ENCODE results near the gene PLAAT4.
"Not testable (repeated sequence)": the region's sequence is repeated elsewhere in the genome, so short reads cannot be mapped to it uniquely, and the experiment has no call there.

The PLAAT4 gene

GRCh38 chr11:63567044-63567840 lies 30.6 kb downstream of the PLAAT4 start:
- H3K4me3 ChIP-seq (ENCODE audit: low read depth, low read length), result no peak overlapping the region
- no peaks in the 10 kb centered on the region for H3K4me1 ChIP-seq
- DNase-seq, result no peak

GRCh38 chr11:63569570-63569969 lies 33.0 kb downstream of the PLAAT4 start:
- Histone ChIP-seq H3K27me3 (no peaks in the 10 kb centered on the region), H3K9me3 (no peaks in the 10 kb centered on the region), H3K4me1 (no peaks in the 10 kb centered on the region), H3K4me3 (ENCODE audit: low read depth, low read length) (no peak overlapping the region), H3K36me3 (no peaks in the 10 kb centered on the region)
- no peak for TF ChIP-seq CTCF (IDR thresholded peaks at IDR 0.05; ENCODE audit: low read depth, low read length)
- DNase-seq, result no peak

More at GRCh38 chr11:63567044-63567840, 30.6 kb downstream of the PLAAT4 start:
- Histone ChIP-seq H3K9me3 (no peaks in the 10 kb centered on the region), H3K36me3 (no peaks in the 10 kb centered on the region), H3K27me3 (no peaks in the 10 kb centered on the region)
- TF ChIP-seq CTCF (IDR thresholded peaks at IDR 0.05; ENCODE audit: low read depth, low read length), result no peak

GRCh38 chr11:63572026-63572688 lies 35.5 kb downstream of the PLAAT4 start:
- DNase-seq, result no peak
- TF ChIP-seq CTCF (IDR thresholded peaks at IDR 0.05; ENCODE audit: low read depth, low read length), result no peak
- Histone ChIP-seq H3K27me3 (no peaks in the 10 kb centered on the region), H3K4me3 (ENCODE audit: low read depth, low read length) (no peak overlapping the region), H3K36me3 (no peaks in the 10 kb centered on the region), H3K9me3 (no peaks in the 10 kb centered on the region), H3K4me1 (no peaks in the 10 kb centered on the region)

GRCh38 chr11:63573881-63574855 lies 37.6 kb downstream of the PLAAT4 start:
- no peak for TF ChIP-seq CTCF (IDR thresholded peaks at IDR 0.05; ENCODE audit: low read depth, low read length)
- Histone ChIP-seq H3K4me1 (no peaks in the 10 kb centered on the region), H3K27me3 (no peaks in the 10 kb centered on the region), H3K4me3 (ENCODE audit: low read depth, low read length) (no peak overlapping the region), H3K36me3 (no peaks in the 10 kb centered on the region), H3K9me3 (no peaks in the 10 kb centered on the region)
- no peak for DNase-seq

- Histone ChIP-seq H3K4me1 (no peaks in the 10 kb centered on the region), H3K27me3 (no peaks in the 10 kb centered on the region), H3K4me3 (ENCODE audit: low read depth, low read length) (no peak overlapping the region), H3K36me3 (no peaks in the 10 kb centered on the region), H3K9me3 (no peaks in the 10 kb centered on the region)
- no peak for TF ChIP-seq CTCF (IDR thresholded peaks at IDR 0.05; ENCODE audit: low read depth, low read length)
- DNase-seq, result no peak
Observed at GRCh38 chr11:63574856-63575602, 38.4 kb downstream of the PLAAT4 start.

GRCh38 chr11:63578882-63579281 lies 42.3 kb downstream of the PLAAT4 start:
- DNase-seq; H3K9me3 ChIP-seq; H3K4me1 ChIP-seq; H3K27me3 ChIP-seq; H3K36me3 ChIP-seq; H3K4me3 ChIP-seq (ENCODE audit: low read depth, low read length): not testable (repeated sequence)

- H3K27me3 ChIP-seq; H3K9me3 ChIP-seq; H3K36me3 ChIP-seq; H3K4me1 ChIP-seq; DNase-seq; H3K4me3 ChIP-seq (ENCODE audit: low read depth, low read length): not testable (repeated sequence)
Observed at GRCh38 chr11:63581224-63581623, 44.6 kb downstream of the PLAAT4 start.

Measured in BE2C (cell line).